ENCODE data around the gene CACNG4. TPM values are rescaled to one million over a fixed set of nuclear protein-coding genes. Genes with fewer than 3 reads are reported as not detected.

CACNG4 gene
- polyA plus RNA-seq, 1 donor from 2014 or later = 32.9 TPM

- Histone ChIP-seq H3K27me3 (ENCODE audit: insufficient read depth, low read depth, low read length) (no peaks in the 10 kb centered on the region), H3K4me2 (ENCODE audit: low read length) (no peak overlapping the region)
These were observed 15.0 kb upstream of the CACNG4 start for GRCh38 chr17:66949501-66949900.

GRCh38 chr17:66950325-66950724 is 14.2 kb upstream of the CACNG4 start:
- no peak overlapping the region for H2AFZ ChIP-seq (ENCODE audit: low read depth, low read length)
- H3K27ac ChIP-seq (ENCODE audit: low read length) = no peak overlapping the region
- H3K9ac ChIP-seq (ENCODE audit: low read length) = no peak overlapping the region
- H3K79me2 ChIP-seq (replicated peaks; ENCODE audit: insufficient read depth, low read length) = no peaks in the 10 kb centered on the region
- H3F3A ChIP-seq (ENCODE audit: insufficient read depth, low read length, poor library complexity, severe bottlenecking) = no peaks in the 10 kb centered on the region
- no peaks in the 10 kb centered on the region for H4K20me1 ChIP-seq (ENCODE audit: insufficient read depth)
- no peaks in the 10 kb centered on the region for H3K9me3 ChIP-seq (ENCODE audit: low read length)
- H3K4me2 ChIP-seq (ENCODE audit: low read length) = no peak overlapping the region
- no peaks in the 10 kb centered on the region for H3K27me3 ChIP-seq (ENCODE audit: insufficient read depth, low read depth, low read length)
- TF ChIP-seq EZH2 (IDR thresholded peaks at IDR 0.05; ENCODE audit: borderline replicate concordance, insufficient read depth, low read length, poor library complexity, severe bottlenecking) (no peak), MXI1 (conservative IDR thresholded peaks at IDR 0.05; ENCODE audit: poor library complexity, severe bottlenecking) (no peak), RAD21 (conservative IDR thresholded peaks at IDR 0.05) (no peak), SMC3 (conservative IDR thresholded peaks at IDR 0.05; ENCODE audit: poor library complexity) (no peak), TAF1 (IDR thresholded peaks at IDR 0.05; ENCODE audit: low read depth) (no peak), EP300 (conservative IDR thresholded peaks at IDR 0.05; ENCODE audit: poor library complexity, severe bottlenecking) (no peak), POLR2AphosphoS5 (IDR thresholded peaks at IDR 0.05) (no peak), CTCF (IDR thresholded peaks at IDR 0.05; ENCODE audit: poor library complexity, severe bottlenecking) (no peak), REST (IDR thresholded peaks at IDR 0.05; ENCODE audit: borderline replicate concordance) (no peak)
- H3K4me3 ChIP-seq (ENCODE audit: low read length) = no peak overlapping the region
- H3K9me2 ChIP-seq (ENCODE audit: insufficient read depth, low read length) = no peaks in the 10 kb centered on the region
- H3K36me3 ChIP-seq (ENCODE audit: insufficient read depth, low read length) = no peaks in the 10 kb centered on the region

More at GRCh38 chr17:66949501-66949900, 15.0 kb upstream of the CACNG4 start:
- no peak overlapping the region for H3K9ac ChIP-seq (ENCODE audit: low read length)
- no peaks in the 10 kb centered on the region for H3F3A ChIP-seq (ENCODE audit: insufficient read depth, low read length, poor library complexity, severe bottlenecking)
- no peak overlapping the region for H3K27ac ChIP-seq (ENCODE audit: low read length)
- no peaks in the 10 kb centered on the region for H4K20me1 ChIP-seq (ENCODE audit: insufficient read depth)
- H3K9me3 ChIP-seq (ENCODE audit: low read length) = no peaks in the 10 kb centered on the region
- no peaks in the 10 kb centered on the region for H3K79me2 ChIP-seq (replicated peaks; ENCODE audit: insufficient read depth, low read length)
- no peak overlapping the region for H2AFZ ChIP-seq (ENCODE audit: low read depth, low read length)
- no peaks in the 10 kb centered on the region for H3K36me3 ChIP-seq (ENCODE audit: insufficient read depth, low read length)
- no peaks in the 10 kb centered on the region for H3K9me2 ChIP-seq (ENCODE audit: insufficient read depth, low read length)
- H3K4me3 ChIP-seq (ENCODE audit: low read length) = no peak overlapping the region
- TF ChIP-seq RAD21 (conservative IDR thresholded peaks at IDR 0.05) = no peak
- TF ChIP-seq CTCF (IDR thresholded peaks at IDR 0.05; ENCODE audit: poor library complexity, severe bottlenecking) = no peak
- no peak for TF ChIP-seq MXI1 (conservative IDR thresholded peaks at IDR 0.05; ENCODE audit: poor library complexity, severe bottlenecking)

Measured in neural cell (in vitro differentiated cells).